ENCODE measurements around the gene TSPEAR.

GRCh38 chr21:44749759-44750674, 38.6 kb upstream of the TSPEAR start:
- TF ChIP-seq CTCF (IDR thresholded peaks at IDR 0.05) (no peak), POLR2A (IDR thresholded peaks at IDR 0.05) (no peak), POLR2AphosphoS5 (IDR thresholded peaks at IDR 0.05) (no peak)
